ENCODE data around the gene FKBP2.
A peak's percentile ranks its signal among the peaks of the same experiment; 100 is the strongest.
"Not testable (repeated sequence)": the region's sequence is repeated elsewhere in the genome, so short reads cannot be mapped to it uniquely, and the experiment has no call there.

FKBP2 gene

GRCh38 chr11:64244107-64244506, 3.2 kb downstream of the FKBP2 start:
- peak overlapping the region; percentile 99; the same call in 1 of the 2 replicates for H3K4me3 ChIP-seq (replicated peaks; ENCODE audit: low read depth, low read length)
- DNase-seq (ENCODE audit: extremely low read depth, low read depth): no peak
- TF ChIP-seq CTCF (IDR thresholded peaks at IDR 0.05; ENCODE audit: low read depth, low read length, missing control alignments): no peak

- no peak for TF ChIP-seq CTCF (IDR thresholded peaks at IDR 0.05; ENCODE audit: low read depth, low read length, missing control alignments)
- peak overlapping the region; percentile 99 for H3K4me3 ChIP-seq (replicated peaks; ENCODE audit: low read depth, low read length)
- no peak for DNase-seq (ENCODE audit: extremely low read depth, low read depth)
Observed at GRCh38 chr11:64244966-64245365, 4.1 kb downstream of the FKBP2 start.

- H3K4me3 ChIP-seq (replicated peaks; ENCODE audit: low read depth, low read length): peak overlapping the region; percentile 99
- no peak for DNase-seq (ENCODE audit: extremely low read depth, low read depth)
- TF ChIP-seq CTCF (IDR thresholded peaks at IDR 0.05; ENCODE audit: low read depth, low read length, missing control alignments): no peak
Observed at GRCh38 chr11:64245401-64245796, 4.5 kb downstream of the FKBP2 start.

GRCh38 chr11:64245797-64246620, 5.1 kb downstream of the FKBP2 start:
- TF ChIP-seq CTCF (IDR thresholded peaks at IDR 0.05; ENCODE audit: low read depth, low read length, missing control alignments): no peak
- H3K4me3 ChIP-seq (replicated peaks; ENCODE audit: low read depth, low read length): peak overlapping the region; percentile 99
- DNase-seq (ENCODE audit: extremely low read depth, low read depth): no peak

- DNase-seq (ENCODE audit: extremely low read depth, low read depth): not testable (repeated sequence)
- peak overlapping the region; percentile 99 for H3K4me3 ChIP-seq (replicated peaks; ENCODE audit: low read depth, low read length)
Observed at GRCh38 chr11:64246621-64246870, 5.7 kb downstream of the FKBP2 start.

GRCh38 chr11:64246871-64247728, 6.2 kb downstream of the FKBP2 start, which contains the start of gene PPP1R14B:
PPP1R14B (minus strand) TSS chr11:64246943; CDS start chr11:64246673, 270 bp downstream.
- DNase-seq (ENCODE audit: extremely low read depth, low read depth): no peak
- no peak for TF ChIP-seq CTCF (IDR thresholded peaks at IDR 0.05; ENCODE audit: low read depth, low read length, missing control alignments)
- peak within 1 kb of the TSS; percentile 99 for H3K4me3 ChIP-seq (replicated peaks; ENCODE audit: low read depth, low read length)

Data from HFF-Myc (cell line).